WTC11 (cell line): Measurements from ENCODE around the gene ZNF672.

Experiments
- ATF3 ChIP-seq: sonication (generic); formaldehyde crosslinking; conservative IDR thresholded peaks from 2 replicates; pipeline ENCODE4 v1.8.1; 2022; ENCODE audit warnings: mild to moderate bottlenecking, missing genetic modification reagents
- CREM ChIP-seq: sonication (generic); formaldehyde crosslinking; IDR thresholded peaks from 2 replicates; pipeline ENCODE4 v1.8.1; 2022; ENCODE audit warnings: mild to moderate bottlenecking, missing genetic modification reagents, moderate library complexity
- ELF4 ChIP-seq: sonication (generic); formaldehyde crosslinking; IDR thresholded peaks from 2 replicates; pipeline ENCODE4 v1.8.1; 2022; ENCODE audit warnings: low read depth, mild to moderate bottlenecking, moderate library complexity, missing genetic modification reagents
- JUN ChIP-seq: sonication (generic); formaldehyde crosslinking; IDR thresholded peaks from 2 replicates; pipeline ENCODE4 v1.8.0; 2023; ENCODE audit warnings: mild to moderate bottlenecking, missing genetic modification reagents
- KAT7 ChIP-seq: sonication (generic); formaldehyde crosslinking; IDR thresholded peaks from 2 replicates; pipeline ENCODE4 v1.8.1; 2023; ENCODE audit warnings: missing genetic modification reagents, mild to moderate bottlenecking, borderline replicate concordance
- TEAD1 ChIP-seq: sonication (generic); formaldehyde crosslinking; IDR thresholded peaks from 2 replicates; pipeline ENCODE4 v1.8.0; 2022; ENCODE audit warnings: mild to moderate bottlenecking, missing genetic modification reagents
- TP53 ChIP-seq: sonication (generic); formaldehyde crosslinking; IDR thresholded peaks from 2 replicates; pipeline ENCODE4 v1.8.1; 2023; ENCODE audit warnings: mild to moderate bottlenecking, missing genetic modification reagents
- USF1 ChIP-seq: sonication (generic); formaldehyde crosslinking; IDR thresholded peaks from 2 replicates; pipeline ENCODE4 v1.8.0; 2022; ENCODE audit warnings: mild to moderate bottlenecking, missing genetic modification reagents
- TF ChIP-seq, protein P1 (sequence below): fragments of 200-600 bp; IDR thresholded peaks from 2 replicates; pipeline ENCODE4 v1.8.0; 2022; ENCODE audit warnings: antibody characterized with exemption
- TF ChIP-seq, protein P2 (sequence below): sonication (generic); formaldehyde crosslinking; IDR thresholded peaks from 2 replicates; pipeline ENCODE4 v1.8.1; 2023; ENCODE audit warnings: mild to moderate bottlenecking, missing genetic modification reagents, moderate library complexity
- TF ChIP-seq, protein P3 (sequence below): sonication (generic); formaldehyde crosslinking; IDR thresholded peaks from 2 replicates; pipeline ENCODE4 v1.8.0; 2022; ENCODE audit warnings: mild to moderate bottlenecking, missing genetic modification reagents

- TF ChIP-seq, protein P1, sequence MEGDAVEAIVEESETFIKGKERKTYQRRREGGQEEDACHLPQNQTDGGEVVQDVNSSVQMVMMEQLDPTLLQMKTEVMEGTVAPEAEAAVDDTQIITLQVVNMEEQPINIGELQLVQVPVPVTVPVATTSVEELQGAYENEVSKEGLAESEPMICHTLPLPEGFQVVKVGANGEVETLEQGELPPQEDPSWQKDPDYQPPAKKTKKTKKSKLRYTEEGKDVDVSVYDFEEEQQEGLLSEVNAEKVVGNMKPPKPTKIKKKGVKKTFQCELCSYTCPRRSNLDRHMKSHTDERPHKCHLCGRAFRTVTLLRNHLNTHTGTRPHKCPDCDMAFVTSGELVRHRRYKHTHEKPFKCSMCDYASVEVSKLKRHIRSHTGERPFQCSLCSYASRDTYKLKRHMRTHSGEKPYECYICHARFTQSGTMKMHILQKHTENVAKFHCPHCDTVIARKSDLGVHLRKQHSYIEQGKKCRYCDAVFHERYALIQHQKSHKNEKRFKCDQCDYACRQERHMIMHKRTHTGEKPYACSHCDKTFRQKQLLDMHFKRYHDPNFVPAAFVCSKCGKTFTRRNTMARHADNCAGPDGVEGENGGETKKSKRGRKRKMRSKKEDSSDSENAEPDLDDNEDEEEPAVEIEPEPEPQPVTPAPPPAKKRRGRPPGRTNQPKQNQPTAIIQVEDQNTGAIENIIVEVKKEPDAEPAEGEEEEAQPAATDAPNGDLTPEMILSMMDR: no peak
- TF ChIP-seq JUN (CRISPR knock-in tag) (no peak), TP53 (CRISPR knock-in tag) (no peak), ATF3 (no peak), USF1 (CRISPR knock-in tag) (no peak), ELF4 (CRISPR knock-in tag) (no peak), CREM (no peak), TEAD1 (CRISPR knock-in tag) (no peak), KAT7 (no peak)
- TF ChIP-seq, protein P2, sequence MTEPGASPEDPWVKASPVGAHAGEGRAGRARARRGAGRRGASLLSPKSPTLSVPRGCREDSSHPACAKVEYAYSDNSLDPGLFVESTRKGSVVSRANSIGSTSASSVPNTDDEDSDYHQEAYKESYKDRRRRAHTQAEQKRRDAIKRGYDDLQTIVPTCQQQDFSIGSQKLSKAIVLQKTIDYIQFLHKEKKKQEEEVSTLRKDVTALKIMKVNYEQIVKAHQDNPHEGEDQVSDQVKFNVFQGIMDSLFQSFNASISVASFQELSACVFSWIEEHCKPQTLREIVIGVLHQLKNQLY: no peak
- TF ChIP-seq, protein P3, sequence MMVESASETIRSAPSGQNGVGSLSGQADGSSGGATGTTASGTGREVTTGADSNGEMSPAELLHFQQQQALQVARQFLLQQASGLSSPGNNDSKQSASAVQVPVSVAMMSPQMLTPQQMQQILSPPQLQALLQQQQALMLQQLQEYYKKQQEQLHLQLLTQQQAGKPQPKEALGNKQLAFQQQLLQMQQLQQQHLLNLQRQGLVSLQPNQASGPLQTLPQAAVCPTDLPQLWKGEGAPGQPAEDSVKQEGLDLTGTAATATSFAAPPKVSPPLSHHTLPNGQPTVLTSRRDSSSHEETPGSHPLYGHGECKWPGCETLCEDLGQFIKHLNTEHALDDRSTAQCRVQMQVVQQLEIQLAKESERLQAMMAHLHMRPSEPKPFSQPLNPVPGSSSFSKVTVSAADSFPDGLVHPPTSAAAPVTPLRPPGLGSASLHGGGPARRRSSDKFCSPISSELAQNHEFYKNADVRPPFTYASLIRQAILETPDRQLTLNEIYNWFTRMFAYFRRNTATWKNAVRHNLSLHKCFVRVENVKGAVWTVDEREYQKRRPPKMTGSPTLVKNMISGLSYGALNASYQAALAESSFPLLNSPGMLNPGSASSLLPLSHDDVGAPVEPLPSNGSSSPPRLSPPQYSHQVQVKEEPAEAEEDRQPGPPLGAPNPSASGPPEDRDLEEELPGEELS (CRISPR knock-in tag): no peak
Measured at GRCh38 chr1:248821641-248822040, 16.4 kb upstream of the ZNF672 start.
